ENCODE data around the gene WNT2B. TPM values are rescaled to one million over a fixed set of nuclear protein-coding genes. Genes with fewer than 3 reads are reported as not detected.
A peak's percentile ranks its signal among the peaks of the same experiment; 100 is the strongest.

The WNT2B gene
- polyA plus RNA-seq, 1 donor: 7.5 TPM

DNA sequence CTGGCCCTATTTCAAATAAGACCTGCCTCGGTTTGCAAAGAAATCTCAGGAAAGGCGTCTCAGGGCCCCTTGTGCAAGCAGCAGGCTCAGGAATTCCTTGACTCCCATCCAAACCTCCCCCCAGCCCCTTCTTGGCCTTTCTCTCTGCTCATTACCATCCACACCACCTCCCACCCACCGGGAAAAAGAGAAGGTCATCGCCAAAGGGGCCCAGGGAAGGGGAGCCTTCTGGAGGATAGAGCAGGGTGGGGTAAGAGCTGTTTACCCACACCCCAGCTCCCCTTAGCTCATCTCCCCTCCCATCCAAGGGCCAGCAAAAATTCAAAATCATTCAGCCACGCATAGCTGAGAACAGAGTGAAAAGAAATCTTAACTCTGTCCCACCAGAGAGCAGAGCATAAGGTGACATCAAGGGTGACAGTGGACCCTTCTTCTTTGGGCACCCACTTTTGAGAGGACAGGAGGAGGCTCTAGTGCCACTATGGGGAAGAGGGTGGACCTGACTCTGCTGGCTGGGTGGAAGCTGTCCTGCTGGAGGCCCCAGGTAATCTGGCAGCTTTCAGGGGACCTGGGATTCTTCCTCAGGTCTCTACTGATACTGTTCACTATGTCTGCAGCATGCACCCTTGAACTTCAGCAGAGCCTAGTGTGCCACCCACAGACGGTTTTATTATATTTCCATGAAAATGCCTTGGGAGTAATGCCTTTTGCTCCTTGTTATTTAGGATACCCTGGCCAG is 3.9 kb upstream of the WNT2B start:
- H3K4me3 ChIP-seq (ENCODE audit: low read length): no peak overlapping the region
- H3K9me3 ChIP-seq (ENCODE audit: control insufficient read depth, low read depth, low read length): peaks cover 5% of the 10 kb centered on the region
- no peaks in the 10 kb centered on the region for H3K36me3 ChIP-seq (ENCODE audit: control insufficient read depth, insufficient read depth, low read length)
- peaks cover 17% of the 10 kb centered on the region for H3K4me1 ChIP-seq (ENCODE audit: control insufficient read depth, insufficient read depth, low read length)
- WGBS (ENCODE audit: insufficient coverage, low lambda C conversion rate): no CpG with 5 or more reads among the region's 6 CpGs
- no peak overlapping the region for H3K27ac ChIP-seq (ENCODE audit: low read length)
- H3K27me3 ChIP-seq (ENCODE audit: control insufficient read depth, insufficient read depth, low read length): peaks cover 67% of the 10 kb centered on the region
- DNase-seq: no peak

DNA sequence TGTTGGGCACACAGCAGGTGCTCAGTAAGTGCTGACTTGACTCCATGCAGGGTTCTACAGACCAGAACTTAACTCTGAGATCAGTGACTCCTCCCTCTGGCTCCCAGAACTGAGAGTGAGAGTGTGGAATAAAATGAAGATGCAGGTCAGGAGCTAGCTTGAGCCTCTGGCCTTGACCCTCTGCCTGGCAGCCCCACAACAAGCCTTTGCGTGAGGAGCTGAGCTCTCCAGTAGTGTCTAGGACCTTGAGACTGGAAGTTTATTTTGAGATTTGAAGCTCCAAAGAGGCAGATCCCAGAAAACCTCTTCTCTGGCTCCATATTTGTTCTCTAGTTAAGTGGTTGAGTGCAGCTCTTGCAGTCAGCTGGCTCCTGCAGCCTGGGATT is 3.4 kb upstream of the WNT2B start:
- DNase-seq: no peak
- H3K4me1 ChIP-seq (ENCODE audit: control insufficient read depth, insufficient read depth, low read length): peaks cover 17% of the 10 kb centered on the region
- peaks cover 72% of the 10 kb centered on the region for H3K27me3 ChIP-seq (ENCODE audit: control insufficient read depth, insufficient read depth, low read length)
- no CpG with 5 or more reads among the region's 1 CpG for WGBS (ENCODE audit: insufficient coverage, low lambda C conversion rate)
- H3K9me3 ChIP-seq (ENCODE audit: control insufficient read depth, low read depth, low read length): peaks cover 5% of the 10 kb centered on the region
- no peak overlapping the region for H3K4me3 ChIP-seq (ENCODE audit: low read length)
- no peaks in the 10 kb centered on the region for H3K36me3 ChIP-seq (ENCODE audit: control insufficient read depth, insufficient read depth, low read length)
- no peak overlapping the region for H3K27ac ChIP-seq (ENCODE audit: low read length)

DNA sequence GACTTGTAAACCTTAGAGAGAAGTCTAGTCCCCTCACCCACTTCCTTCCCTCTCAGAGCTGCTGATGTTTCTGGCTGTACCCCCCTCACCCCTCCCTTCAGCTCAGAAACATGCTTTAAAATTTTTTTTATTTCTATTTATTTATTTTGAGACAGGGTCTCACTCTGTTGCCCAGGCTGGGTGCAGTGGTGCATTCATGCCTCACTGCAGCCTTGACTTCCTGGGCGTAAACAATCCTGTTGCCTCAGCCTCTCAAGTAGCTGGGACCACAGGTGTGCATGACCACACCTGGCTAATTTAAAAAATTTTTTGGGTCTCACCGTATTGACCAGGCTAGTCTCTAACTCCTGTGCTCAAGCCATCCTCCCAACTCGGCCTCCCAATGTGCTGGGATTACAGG is 2.9 kb upstream of the WNT2B start:
- Histone ChIP-seq H3K27me3 (ENCODE audit: control insufficient read depth, insufficient read depth, low read length) (peaks cover 73% of the 10 kb centered on the region), H3K36me3 (ENCODE audit: control insufficient read depth, insufficient read depth, low read length) (no peaks in the 10 kb centered on the region), H3K4me1 (ENCODE audit: control insufficient read depth, insufficient read depth, low read length) (peaks cover 17% of the 10 kb centered on the region), H3K9me3 (ENCODE audit: control insufficient read depth, low read depth, low read length) (peaks cover 5% of the 10 kb centered on the region), H3K4me3 (ENCODE audit: low read length) (no peak overlapping the region), H3K27ac (ENCODE audit: low read length) (no peak overlapping the region)
- no CpG with 5 or more reads among the region's 3 CpGs for WGBS (ENCODE audit: insufficient coverage, low lambda C conversion rate)
- no peak for DNase-seq

DNA sequence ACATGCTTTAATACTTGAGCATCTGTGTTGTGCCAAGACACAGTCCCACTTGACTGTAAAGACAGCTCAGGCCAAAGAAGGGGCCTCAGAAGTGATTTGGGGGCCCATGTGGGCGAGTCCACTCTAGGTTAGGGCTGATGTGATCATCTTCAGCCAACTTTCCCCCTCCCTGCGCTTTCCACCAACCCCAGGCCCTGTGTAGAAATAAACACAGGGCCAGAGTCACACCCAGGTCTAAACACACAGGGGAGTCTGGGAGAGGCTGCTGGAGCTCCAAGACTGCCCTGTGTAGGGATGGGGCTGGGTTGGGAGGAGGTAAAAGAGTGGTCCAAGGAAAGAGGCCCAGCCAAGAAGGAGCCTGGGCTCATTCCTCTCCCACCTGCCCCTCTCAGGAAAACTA is 2.5 kb upstream of the WNT2B start:
- H3K4me3 ChIP-seq (ENCODE audit: low read length): no peak overlapping the region
- no peaks in the 10 kb centered on the region for H3K36me3 ChIP-seq (ENCODE audit: control insufficient read depth, insufficient read depth, low read length)
- H3K9me3 ChIP-seq (ENCODE audit: control insufficient read depth, low read depth, low read length): peaks cover 5% of the 10 kb centered on the region
- no peak overlapping the region for H3K27ac ChIP-seq (ENCODE audit: low read length)
- peaks cover 17% of the 10 kb centered on the region for H3K4me1 ChIP-seq (ENCODE audit: control insufficient read depth, insufficient read depth, low read length)
- WGBS (ENCODE audit: insufficient coverage, low lambda C conversion rate): no CpG with 5 or more reads among the region's 2 CpGs
- peaks cover 73% of the 10 kb centered on the region for H3K27me3 ChIP-seq (ENCODE audit: control insufficient read depth, insufficient read depth, low read length)
- DNase-seq: no peak

DNA sequence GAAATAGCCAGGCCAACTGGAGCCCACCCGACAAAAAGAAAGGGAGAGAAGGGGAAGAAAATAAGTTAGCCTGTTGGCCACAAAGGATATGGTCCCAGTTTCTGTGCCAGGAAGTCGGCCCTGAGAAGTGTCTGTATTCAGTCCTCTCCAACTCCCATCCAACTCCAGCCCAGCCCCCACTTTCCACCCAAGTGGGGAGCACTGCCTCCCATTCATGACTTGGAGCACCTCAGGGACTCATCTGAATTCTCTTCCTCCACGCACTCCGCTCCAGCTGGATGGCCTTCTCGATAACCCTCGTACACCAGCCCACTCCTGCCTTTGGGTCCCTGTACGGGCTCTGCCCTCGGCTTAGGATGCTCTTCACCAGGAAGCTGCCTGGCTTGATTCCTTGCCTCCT is 2.0 kb upstream of the WNT2B start:
- Histone ChIP-seq H3K4me3 (ENCODE audit: low read length) (no peak overlapping the region), H3K9me3 (ENCODE audit: control insufficient read depth, low read depth, low read length) (peaks cover 5% of the 10 kb centered on the region), H3K27ac (ENCODE audit: low read length) (no peak overlapping the region), H3K36me3 (ENCODE audit: control insufficient read depth, insufficient read depth, low read length) (no peaks in the 10 kb centered on the region), H3K4me1 (ENCODE audit: control insufficient read depth, insufficient read depth, low read length) (peaks cover 14% of the 10 kb centered on the region), H3K27me3 (ENCODE audit: control insufficient read depth, insufficient read depth, low read length) (peaks cover 74% of the 10 kb centered on the region)
- 82% methylated on average over 5 of the region's 8 CpGs for WGBS (ENCODE audit: insufficient coverage, low lambda C conversion rate)
- no peak for DNase-seq

DNA sequence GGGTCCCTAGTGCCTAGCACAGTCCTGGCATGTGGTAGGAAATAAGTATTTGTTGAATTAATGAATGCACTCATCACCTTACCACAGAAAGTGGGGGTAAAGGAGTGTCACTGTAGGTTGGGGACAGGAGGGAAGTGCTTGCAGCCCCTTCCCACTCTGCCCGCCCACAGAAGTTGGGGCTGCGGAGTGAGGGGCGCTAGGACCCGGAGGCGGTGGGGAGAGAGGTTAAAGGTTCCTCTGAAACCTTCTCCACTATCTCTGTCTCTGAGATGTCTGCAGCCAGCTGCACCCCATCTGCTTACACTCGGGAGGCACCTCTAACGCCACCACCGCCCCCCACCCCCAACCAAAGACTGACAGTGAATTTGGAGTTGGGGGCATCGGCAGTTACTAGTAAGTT is 1.4 kb upstream of the WNT2B start:
- H3K27ac ChIP-seq (ENCODE audit: low read length): no peak overlapping the region
- no CpG with 5 or more reads among the region's 9 CpGs for WGBS (ENCODE audit: insufficient coverage, low lambda C conversion rate)
- H3K4me1 ChIP-seq (ENCODE audit: control insufficient read depth, insufficient read depth, low read length): peaks cover 14% of the 10 kb centered on the region
- no peaks in the 10 kb centered on the region for H3K36me3 ChIP-seq (ENCODE audit: control insufficient read depth, insufficient read depth, low read length)
- no peak for DNase-seq
- no peak overlapping the region for H3K4me3 ChIP-seq (ENCODE audit: low read length)
- H3K9me3 ChIP-seq (ENCODE audit: control insufficient read depth, low read depth, low read length): peaks cover 5% of the 10 kb centered on the region
- peaks cover 72% of the 10 kb centered on the region for H3K27me3 ChIP-seq (ENCODE audit: control insufficient read depth, insufficient read depth, low read length)

DNA sequence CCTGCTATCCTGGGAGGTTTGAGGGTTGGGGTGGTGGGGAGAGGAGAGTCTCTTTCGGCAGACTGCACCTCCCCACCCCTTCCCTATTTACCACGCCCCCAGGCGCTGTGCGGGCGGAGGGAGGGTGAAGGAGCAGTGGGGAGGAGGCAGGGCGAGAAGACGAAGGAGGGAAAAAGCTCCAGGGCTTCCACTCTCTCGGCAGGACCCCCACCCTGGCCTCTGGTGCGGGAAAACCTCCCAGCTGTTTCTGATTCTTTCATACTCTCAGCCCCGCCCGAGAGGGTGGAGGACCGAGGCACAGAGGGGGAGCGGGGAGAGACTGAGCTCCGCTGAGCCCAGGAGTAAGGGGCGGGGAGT is 866 bp upstream of the WNT2B start:
- Histone ChIP-seq H3K4me3 (ENCODE audit: low read length) (peak overlapping the region; percentile 32), H3K9me3 (ENCODE audit: control insufficient read depth, low read depth, low read length) (peaks cover 5% of the 10 kb centered on the region), H3K36me3 (ENCODE audit: control insufficient read depth, insufficient read depth, low read length) (no peaks in the 10 kb centered on the region), H3K4me1 (ENCODE audit: control insufficient read depth, insufficient read depth, low read length) (peaks cover 14% of the 10 kb centered on the region), H3K27ac (ENCODE audit: low read length) (no peak overlapping the region), H3K27me3 (ENCODE audit: control insufficient read depth, insufficient read depth, low read length) (peaks cover 69% of the 10 kb centered on the region)
- DNase-seq: no peak
- WGBS (ENCODE audit: insufficient coverage, low lambda C conversion rate): no CpG with 5 or more reads among the region's 15 CpGs

DNA sequence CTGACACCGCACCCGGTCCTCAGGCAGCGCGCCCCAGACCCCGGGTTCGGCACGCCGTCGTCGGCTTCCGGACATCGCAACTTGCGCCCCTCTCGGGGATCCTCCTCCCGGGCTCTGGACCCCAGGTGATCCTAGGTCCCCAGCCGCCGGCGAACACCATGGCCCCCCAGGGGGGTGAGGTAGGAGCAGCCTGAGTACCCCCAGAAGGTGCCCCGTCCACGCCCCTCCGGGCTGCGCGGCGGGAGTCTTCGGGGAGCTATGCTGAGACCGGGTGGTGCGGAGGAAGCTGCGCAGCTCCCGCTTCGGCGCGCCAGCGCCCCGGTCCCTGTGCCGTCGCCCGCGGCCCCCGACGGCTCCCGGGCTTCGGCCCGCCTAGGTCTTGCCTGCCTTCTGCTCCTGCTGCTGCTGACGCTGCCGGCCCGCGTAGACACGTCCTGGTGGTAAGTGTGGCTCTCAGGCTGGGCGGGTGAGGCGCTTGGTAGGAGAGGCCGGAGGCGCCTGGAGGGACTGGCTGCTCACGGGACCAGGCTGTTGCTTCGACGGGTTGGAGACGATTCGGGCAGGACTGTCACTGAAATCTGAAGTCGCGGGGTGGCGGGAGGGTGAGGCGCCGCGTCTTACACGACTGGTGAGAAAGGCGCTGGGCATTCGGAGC is 367 bp downstream of the WNT2B start:
- H3K9me3 ChIP-seq (ENCODE audit: control insufficient read depth, low read depth, low read length): peaks cover 5% of the 10 kb centered on the region
- peak overlapping the region; percentile 41 for H3K4me3 ChIP-seq (ENCODE audit: low read length)
- no peaks in the 10 kb centered on the region for H3K36me3 ChIP-seq (ENCODE audit: control insufficient read depth, insufficient read depth, low read length)
- DNase-seq: peak in 1 of 2 donors; percentile 57
- no CpG with 5 or more reads among the region's 66 CpGs for WGBS (ENCODE audit: insufficient coverage, low lambda C conversion rate)
- peaks cover 60% of the 10 kb centered on the region for H3K27me3 ChIP-seq (ENCODE audit: control insufficient read depth, insufficient read depth, low read length)
- H3K27ac ChIP-seq (ENCODE audit: low read length): no peak overlapping the region
- H3K4me1 ChIP-seq (ENCODE audit: control insufficient read depth, insufficient read depth, low read length): peaks cover 14% of the 10 kb centered on the region

DNA sequence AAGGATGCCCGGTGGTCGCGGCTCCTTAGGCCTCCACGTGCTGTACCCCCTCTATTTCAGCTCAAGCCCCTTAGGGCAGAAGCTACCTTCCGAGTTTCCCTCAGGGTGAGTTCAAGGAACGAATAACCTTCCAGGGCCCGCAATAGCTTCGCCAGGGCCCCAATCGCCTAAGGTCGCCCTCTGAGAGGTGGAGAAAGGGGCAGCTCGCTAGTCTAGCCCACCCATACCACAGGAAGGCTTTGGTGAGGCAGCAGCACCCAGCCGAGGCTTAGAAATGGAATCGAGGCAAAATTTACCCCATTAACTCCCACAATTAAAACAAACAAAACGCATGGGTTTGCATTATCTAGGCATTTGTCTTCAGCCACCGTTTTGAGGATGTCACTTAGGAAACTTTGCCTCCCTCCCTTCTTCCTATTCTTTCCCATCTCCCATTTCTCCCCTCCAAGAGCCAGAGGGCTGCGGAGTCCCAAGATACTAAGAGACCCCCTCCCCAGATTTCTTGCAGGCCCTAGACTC is 954 bp downstream of the WNT2B start:
- Histone ChIP-seq H3K27ac (ENCODE audit: low read length) (no peak overlapping the region), H3K4me3 (ENCODE audit: low read length) (no peak overlapping the region), H3K9me3 (ENCODE audit: control insufficient read depth, low read depth, low read length) (peaks cover 5% of the 10 kb centered on the region), H3K27me3 (ENCODE audit: control insufficient read depth, insufficient read depth, low read length) (peaks cover 54% of the 10 kb centered on the region), H3K4me1 (ENCODE audit: control insufficient read depth, insufficient read depth, low read length) (peaks cover 10% of the 10 kb centered on the region), H3K36me3 (ENCODE audit: control insufficient read depth, insufficient read depth, low read length) (no peaks in the 10 kb centered on the region)
- WGBS (ENCODE audit: insufficient coverage, low lambda C conversion rate): no CpG with 5 or more reads among the region's 16 CpGs
- DNase-seq: no peak

DNA sequence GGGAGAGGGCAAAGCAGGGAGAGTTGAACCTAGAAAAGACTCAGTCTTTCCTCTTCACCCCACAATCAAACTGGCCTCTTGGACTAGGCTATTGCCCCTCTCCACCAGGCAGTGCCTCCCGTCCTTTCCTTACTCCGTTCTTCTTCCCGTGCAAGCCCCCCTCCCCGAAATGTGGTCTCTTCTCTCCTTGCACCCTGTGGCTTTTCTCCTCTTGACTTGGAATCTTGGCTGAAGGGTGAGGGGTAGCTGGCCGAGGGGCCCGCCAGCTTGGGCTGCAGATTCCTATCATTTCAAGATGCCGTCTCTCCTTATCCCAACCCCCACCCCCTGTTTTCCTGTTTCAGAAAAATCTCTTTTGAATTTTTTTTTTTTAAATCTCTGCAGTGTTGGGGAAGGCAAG is 1.6 kb downstream of the WNT2B start:
- no peak overlapping the region for H3K27ac ChIP-seq (ENCODE audit: low read length)
- peaks cover 10% of the 10 kb centered on the region for H3K4me1 ChIP-seq (ENCODE audit: control insufficient read depth, insufficient read depth, low read length)
- no CpG with 5 or more reads among the region's 7 CpGs for WGBS (ENCODE audit: insufficient coverage, low lambda C conversion rate)
- H3K4me3 ChIP-seq (ENCODE audit: low read length): no peak overlapping the region
- H3K9me3 ChIP-seq (ENCODE audit: control insufficient read depth, low read depth, low read length): peaks cover 5% of the 10 kb centered on the region
- peaks cover 54% of the 10 kb centered on the region for H3K27me3 ChIP-seq (ENCODE audit: control insufficient read depth, insufficient read depth, low read length)
- no peaks in the 10 kb centered on the region for H3K36me3 ChIP-seq (ENCODE audit: control insufficient read depth, insufficient read depth, low read length)
- no peak for DNase-seq

Measured in large intestine (tissue), 3 donors.